LNCAP (cell line): ENCODE results near the gene CTBP2.

Experiments
- CTCF ChIP-seq: fragments of 450-650 bp; IDR thresholded peaks from 2 replicates; pipeline ENCODE4 v1.5.1; 2017; ENCODE audit warnings: mild to moderate bottlenecking

The CTBP2 gene

GRCh38 chr10:125120053-125120710, 40.2 kb downstream of the CTBP2 start:
- no peak for TF ChIP-seq CTCF

- TF ChIP-seq CTCF = no peak
Measured at GRCh38 chr10:125118701-125119100, 41.7 kb downstream of the CTBP2 start.

- no peak for TF ChIP-seq CTCF
Measured at GRCh38 chr10:125118011-125118611, 42.3 kb downstream of the CTBP2 start.

- TF ChIP-seq CTCF = no peak
Measured at GRCh38 chr10:125116652-125117310, 43.6 kb downstream of the CTBP2 start.

GRCh38 chr10:125116041-125116649, 44.2 kb downstream of the CTBP2 start:
- TF ChIP-seq CTCF = no peak

GRCh38 chr10:125115409-125115808, 45.0 kb downstream of the CTBP2 start:
- no peak for TF ChIP-seq CTCF

GRCh38 chr10:125114761-125115391, 45.5 kb downstream of the CTBP2 start:
- no peak for TF ChIP-seq CTCF
